Naive thymus-derived CD4-positive, alpha-beta T cell (primary cell): ENCODE data around the gene POLDIP3. TPM values are rescaled to one million over a fixed set of nuclear protein-coding genes. Genes with fewer than 3 reads are reported as not detected.

Source experiments
- ATAC-seq: fragments of 150-1000 bp; cut with Tn5 transposase; 2 replicates; pipeline ENCODE4 v1.10.0; 2021; ENCODE audit warnings: mild to moderate bottlenecking, moderate library complexity
- CTCF ChIA-PET: fragments of 350-600 bp; sonication (Branson Sonifier 250); formaldehyde crosslinking; loops from one replicate; lab custom pipeline; 2021; ENCODE audit warnings: antibody characterized with exemption; lab: Charles Lee
- POLR2A ChIA-PET: fragments of 350-600 bp; sonication (Branson Sonifier 250); formaldehyde crosslinking; loops from one replicate; lab custom pipeline; 2021; ENCODE audit warnings: antibody characterized with exemption, inconsistent platforms; lab: Charles Lee
- DNase-seq, 9 donors: peaks; one replicate each; pipeline versions ENCODE4 v3.0.0 to v3.0.0-alpha.2; 2020 to 2022; ENCODE audit warnings: mixed read lengths in 1 of 9
- H3K27ac ChIP-seq: one replicate; pipeline ENCODE4 v1.7.0; 2013; ENCODE audit warnings: mild to moderate bottlenecking, low read depth, low read length, moderate library complexity
- H3K27me3 ChIP-seq, 2 donors: one replicate each; pipeline ENCODE4 v1.7.0; 2013; ENCODE audit warnings: low read length in 2 of 2, mild to moderate bottlenecking in 2 of 2, moderate library complexity in 2 of 2; ENCODE audit not compliant: control insufficient read depth in 2 of 2, insufficient read depth in 2 of 2
- H3K36me3 ChIP-seq, 3 experiments: 1 replicate in 2 of 3; 2 replicates in 1 of 3; pipeline ENCODE4 v1.7.0; 2013; ENCODE audit warnings: low read length in 3 of 3, mild to moderate bottlenecking in 3 of 3, moderate library complexity in 1 of 3; ENCODE audit not compliant: insufficient read depth in 3 of 3, control insufficient read depth in 2 of 3
- H3K4me1 ChIP-seq, 2 donors: one replicate each; pipeline ENCODE4 v1.7.0; 2013; ENCODE audit warnings: low read length in 2 of 2, mild to moderate bottlenecking in 2 of 2, moderate library complexity in 1 of 2; ENCODE audit not compliant: control insufficient read depth in 2 of 2, insufficient read depth in 2 of 2
- H3K4me3 ChIP-seq: 2 replicates; pipeline ENCODE4 v1.7.0; 2013; ENCODE audit warnings: mild to moderate bottlenecking, low read length
- H3K9me3 ChIP-seq, 3 experiments: 1 replicate in 2 of 3; 2 replicates in 1 of 3; pipeline ENCODE4 v1.7.0; 2013; ENCODE audit warnings: low read length in 3 of 3; ENCODE audit not compliant: control insufficient read depth in 2 of 3
- H3K27ac Mint-ChIP-seq, 9 donors: one replicate each; pipeline ENCODE4 v1.8.0; 2020 to 2022; ENCODE audit warnings: mixed read lengths in 9 of 9, mild to moderate bottlenecking in 8 of 9, moderate library complexity in 5 of 9, inconsistent platforms in 2 of 9
- H3K27me3 Mint-ChIP-seq, 5 donors: one replicate each; pipeline ENCODE4 v1.8.0; 2021 to 2022; ENCODE audit warnings: mixed read lengths in 5 of 5, mild to moderate bottlenecking in 1 of 5
- H3K36me3 Mint-ChIP-seq, 5 donors: one replicate each; pipeline ENCODE4 v1.8.0; 2020 to 2022; ENCODE audit warnings: mixed read lengths in 5 of 5, mild to moderate bottlenecking in 3 of 5, inconsistent platforms in 1 of 5
- H3K4me1 Mint-ChIP-seq, 7 donors: one replicate each; pipeline ENCODE4 v1.8.0; 2020 to 2022; ENCODE audit warnings: mixed read lengths in 7 of 7, mild to moderate bottlenecking in 3 of 7, inconsistent platforms in 1 of 7
- H3K4me3 Mint-ChIP-seq, 10 donors: one replicate each; pipeline ENCODE4 v1.8.0; 2020 to 2022; ENCODE audit warnings: mild to moderate bottlenecking in 10 of 10, mixed read lengths in 10 of 10, moderate library complexity in 6 of 10, inconsistent platforms in 2 of 10
- H3K9me3 Mint-ChIP-seq, 11 donors: one replicate each; pipeline ENCODE4 v1.8.0; 2020 to 2022; ENCODE audit warnings: mixed read lengths in 11 of 11, mild to moderate bottlenecking in 4 of 11, inconsistent platforms in 1 of 11, moderate library complexity in 1 of 11
- intact Hi-C, 2 donors: fragments of 100-400 bp; cut with micrococcal nuclease; formaldehyde crosslinking; loops; one replicate each; pipeline ENCODE4 v1.15.1; 2023
- polyA plus RNA-seq, 2 donors: library from polyadenylated mRNA; unstranded; fragments of 300-500 nt; fragmentation: Illumina TruSeq; gene quantifications; one replicate each; pipeline ENCODE4 v1.2.3, GENCODE V29; 2021
- total RNA-seq, 6 experiments: library from RNA in 5 of 6; stranded (reverse) in 5 of 6; gene quantifications; 1 replicate in 5 of 6; 2 replicates in 1 of 6; pipeline ENCODE4 v1.2.3 and lab custom pipeline; 2021 to 2026

POLDIP3 gene
- total and polyA plus RNA-seq, 7 experiments from 2014 or later: 60.7 to 109 (median 75.2) TPM

GRCh38 chr22:42633013-42633412 is 18.3 kb upstream of the POLDIP3 start:
- no peak for ATAC-seq
- Histone ChIP-seq H3K4me3 (no peak overlapping the region), H3K27me3 (no peaks in the 10 kb centered on the region), H3K4me1 (no peaks in the 10 kb centered on the region), H3K36me3 (peaks cover 0 to 72% (median 0%) of the 10 kb centered on the region in 3 experiments), H3K9me3 (no peaks in the 10 kb centered on the region), H3K27ac (no peak overlapping the region)
- no peak overlapping the region for H3K27ac Mint-ChIP-seq
- peaks cover 0 to 17% (median 1%) of the 10 kb centered on the region in 5 donors for H3K36me3 Mint-ChIP-seq
- H3K4me3 Mint-ChIP-seq: no peak overlapping the region
- no peaks in the 10 kb centered on the region for H3K9me3 Mint-ChIP-seq
- intact Hi-C loops: no loop called here
- POLR2A ChIA-PET: no interaction called here
- CTCF ChIA-PET: no interaction called here
- H3K27me3 Mint-ChIP-seq: no peaks in the 10 kb centered on the region
- DNase-seq: no peak
- H3K4me1 Mint-ChIP-seq: peaks cover 0 to 5% (median 0%) of the 10 kb centered on the region in 7 donors

GRCh38 chr22:42632096-42632495 is 17.4 kb upstream of the POLDIP3 start:
- no peak for DNase-seq
- intact Hi-C loops: no loop called here
- Mint-ChIP-seq H3K27ac (peak overlapping the region in 1 of 9 donors; percentile 29), H3K27me3 (no peaks in the 10 kb centered on the region), H3K4me3 (no peak overlapping the region), H3K9me3 (no peaks in the 10 kb centered on the region), H3K36me3 (peaks cover 0 to 17% (median 1%) of the 10 kb centered on the region in 5 donors), H3K4me1 (peaks cover 0 to 2% (median 0%) of the 10 kb centered on the region in 7 donors)
- ChIA-PET CTCF (no interaction called here), POLR2A (no interaction called here)
- Histone ChIP-seq H3K27ac (no peak overlapping the region), H3K36me3 (peaks cover 0 to 80% (median 0%) of the 10 kb centered on the region in 3 experiments), H3K9me3 (no peaks in the 10 kb centered on the region), H3K27me3 (no peaks in the 10 kb centered on the region), H3K4me3 (no peak overlapping the region), H3K4me1 (no peaks in the 10 kb centered on the region)
- no peak for ATAC-seq

- Mint-ChIP-seq H3K36me3 (peaks cover 0 to 22% (median 1%) of the 10 kb centered on the region in 5 donors), H3K4me3 (no peak overlapping the region), H3K9me3 (no peaks in the 10 kb centered on the region), H3K27ac (peak overlapping the region in 1 of 9 donors; percentile 41), H3K27me3 (no peaks in the 10 kb centered on the region), H3K4me1 (peaks cover 0 to 2% (median 0%) of the 10 kb centered on the region in 7 donors)
- ChIA-PET CTCF (no interaction called here), POLR2A (no interaction called here)
- Histone ChIP-seq H3K27ac (no peak overlapping the region), H3K4me3 (no peak overlapping the region), H3K36me3 (peaks cover 0 to 82% (median 0%) of the 10 kb centered on the region in 3 experiments), H3K9me3 (no peaks in the 10 kb centered on the region), H3K27me3 (no peaks in the 10 kb centered on the region), H3K4me1 (no peaks in the 10 kb centered on the region)
- intact Hi-C loops: no loop called here
- DNase-seq: no peak
- no peak for ATAC-seq
Measured at GRCh38 chr22:42630901-42631602, 16.4 kb upstream of the POLDIP3 start.

GRCh38 chr22:42630211-42630610 is 15.5 kb upstream of the POLDIP3 start:
- peaks cover 0 to 79% (median 0%) of the 10 kb centered on the region in 3 experiments for H3K36me3 ChIP-seq

GRCh38 chr22:42627981-42628380 is 13.3 kb upstream of the POLDIP3 start:
- peaks cover 0 to 18% (median 1%) of the 10 kb centered on the region in 5 donors for H3K36me3 Mint-ChIP-seq
- no peak overlapping the region for H3K27ac Mint-ChIP-seq
- ATAC-seq (no peak), DNase-seq (no peak)
- H3K9me3 Mint-ChIP-seq: no peaks in the 10 kb centered on the region
- Histone ChIP-seq H3K4me3 (no peak overlapping the region), H3K27me3 (no peaks in the 10 kb centered on the region), H3K36me3 (peaks cover 0 to 87% (median 0%) of the 10 kb centered on the region in 3 experiments), H3K4me1 (no peaks in the 10 kb centered on the region), H3K9me3 (no peaks in the 10 kb centered on the region), H3K27ac (no peak overlapping the region)
- no peak overlapping the region for H3K4me3 Mint-ChIP-seq
- intact Hi-C loops: no loop called here
- ChIA-PET POLR2A (no interaction called here), CTCF (no interaction called here)
- peaks cover 0 to 4% (median 0%) of the 10 kb centered on the region in 7 donors for H3K4me1 Mint-ChIP-seq
- no peaks in the 10 kb centered on the region for H3K27me3 Mint-ChIP-seq

More at GRCh38 chr22:42630211-42630610, 15.5 kb upstream of the POLDIP3 start:
- H3K9me3 ChIP-seq: no peaks in the 10 kb centered on the region
- POLR2A ChIA-PET: no interaction called here
- Mint-ChIP-seq H3K36me3 (peaks cover 0 to 18% (median 1%) of the 10 kb centered on the region in 5 donors), H3K9me3 (no peaks in the 10 kb centered on the region), H3K27me3 (no peaks in the 10 kb centered on the region), H3K4me3 (no peak overlapping the region), H3K4me1 (peaks cover 0 to 2% (median 0%) of the 10 kb centered on the region in 7 donors), H3K27ac (no peak overlapping the region)
- no peak overlapping the region for H3K4me3 ChIP-seq
- H3K27ac ChIP-seq: no peak overlapping the region
- no peak for DNase-seq
- intact Hi-C loops: no loop called here
- H3K27me3 ChIP-seq: no peaks in the 10 kb centered on the region
- no peaks in the 10 kb centered on the region for H3K4me1 ChIP-seq
- ATAC-seq: no peak
- CTCF ChIA-PET: no interaction called here

- peaks cover 0 to 4% (median 0%) of the 10 kb centered on the region in 7 donors for H3K4me1 Mint-ChIP-seq
- ChIA-PET POLR2A (no interaction called here), CTCF (no interaction called here)
- ATAC-seq (no peak), DNase-seq (no peak)
- no peaks in the 10 kb centered on the region for H3K27me3 Mint-ChIP-seq
- H3K27ac Mint-ChIP-seq: no peak overlapping the region
- no peak overlapping the region for H3K27ac ChIP-seq
- no peaks in the 10 kb centered on the region for H3K4me1 ChIP-seq
- H3K4me3 Mint-ChIP-seq: no peak overlapping the region
- no peak overlapping the region for H3K4me3 ChIP-seq
- H3K36me3 ChIP-seq: peaks cover 0 to 87% (median 0%) of the 10 kb centered on the region in 3 experiments
- peaks cover 0 to 18% (median 1%) of the 10 kb centered on the region in 5 donors for H3K36me3 Mint-ChIP-seq
- H3K27me3 ChIP-seq: no peaks in the 10 kb centered on the region
- intact Hi-C loops: no loop called here
- H3K9me3 Mint-ChIP-seq: no peaks in the 10 kb centered on the region
- no peaks in the 10 kb centered on the region for H3K9me3 ChIP-seq
Measured at GRCh38 chr22:42626951-42627625, 12.4 kb upstream of the POLDIP3 start.
